ENCODE results near the gene UBB.

DNA sequence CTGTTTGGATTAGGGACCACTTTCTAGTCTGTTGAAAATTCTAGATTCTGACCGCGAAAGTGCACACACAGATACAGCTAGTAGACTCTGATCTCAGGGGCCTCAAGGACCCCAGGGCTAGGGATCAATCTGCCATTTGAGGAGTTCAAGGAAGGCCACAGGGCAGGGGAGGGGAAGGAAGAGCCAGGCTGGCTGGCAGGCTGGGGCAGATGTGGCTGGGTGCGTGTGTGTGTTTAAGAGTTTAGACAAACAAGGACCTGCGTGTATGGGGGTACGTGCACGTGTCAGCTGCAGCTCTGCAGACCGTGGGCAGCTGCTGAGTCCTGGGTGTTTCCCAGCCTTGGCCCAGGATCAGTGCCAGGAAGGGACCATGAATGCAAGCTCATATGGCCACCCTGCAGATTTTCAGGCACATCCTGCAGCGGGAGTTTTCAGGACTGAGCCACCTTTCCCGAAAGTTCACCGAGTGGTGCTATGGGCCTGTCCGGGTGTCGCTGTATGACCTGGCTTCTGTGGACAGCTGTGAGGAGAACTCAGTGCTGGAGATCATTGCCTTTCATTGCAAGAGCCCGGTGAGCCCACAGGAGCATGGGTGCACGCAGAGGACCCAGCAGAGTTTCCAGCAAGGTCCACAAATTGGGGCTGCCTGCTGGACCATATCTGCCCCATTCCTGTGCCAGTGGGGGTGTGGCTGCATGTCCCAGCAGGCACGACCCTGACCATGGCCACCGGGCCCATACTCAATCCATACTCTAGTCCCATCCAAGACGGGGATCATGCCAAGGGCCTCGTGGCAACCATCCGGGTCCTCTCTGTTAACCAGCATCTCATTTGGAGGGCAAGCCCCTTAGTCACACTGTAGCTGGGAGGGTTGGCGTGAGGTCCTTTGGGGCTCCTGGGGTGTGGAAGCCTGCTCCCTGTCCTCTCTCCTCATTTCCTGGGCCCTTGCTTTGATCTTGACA is 45.1 kb downstream of the UBB start:
- TF ChIP-seq, protein P1, sequence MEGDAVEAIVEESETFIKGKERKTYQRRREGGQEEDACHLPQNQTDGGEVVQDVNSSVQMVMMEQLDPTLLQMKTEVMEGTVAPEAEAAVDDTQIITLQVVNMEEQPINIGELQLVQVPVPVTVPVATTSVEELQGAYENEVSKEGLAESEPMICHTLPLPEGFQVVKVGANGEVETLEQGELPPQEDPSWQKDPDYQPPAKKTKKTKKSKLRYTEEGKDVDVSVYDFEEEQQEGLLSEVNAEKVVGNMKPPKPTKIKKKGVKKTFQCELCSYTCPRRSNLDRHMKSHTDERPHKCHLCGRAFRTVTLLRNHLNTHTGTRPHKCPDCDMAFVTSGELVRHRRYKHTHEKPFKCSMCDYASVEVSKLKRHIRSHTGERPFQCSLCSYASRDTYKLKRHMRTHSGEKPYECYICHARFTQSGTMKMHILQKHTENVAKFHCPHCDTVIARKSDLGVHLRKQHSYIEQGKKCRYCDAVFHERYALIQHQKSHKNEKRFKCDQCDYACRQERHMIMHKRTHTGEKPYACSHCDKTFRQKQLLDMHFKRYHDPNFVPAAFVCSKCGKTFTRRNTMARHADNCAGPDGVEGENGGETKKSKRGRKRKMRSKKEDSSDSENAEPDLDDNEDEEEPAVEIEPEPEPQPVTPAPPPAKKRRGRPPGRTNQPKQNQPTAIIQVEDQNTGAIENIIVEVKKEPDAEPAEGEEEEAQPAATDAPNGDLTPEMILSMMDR (conservative IDR thresholded peaks at IDR 0.05; ENCODE audit: low read depth, low read length): no peak
- TF ChIP-seq MXI1 (IDR thresholded peaks at IDR 0.05; ENCODE audit: borderline replicate concordance, low read depth, low read length): no peak
